GM23338 (cell line): ENCODE results near the gene OR4D6.

Source experiments
- EZH2phosphoT487 ChIP-seq: fragments of 200-600 bp; sonication (generic); IDR thresholded peaks from one replicate; pipeline ENCODE4 v1.8.1; 2018; ENCODE audit warnings: antibody characterized with exemption; ENCODE audit not compliant: unreplicated experiment
- POLR2AphosphoS5 ChIP-seq: IDR thresholded peaks from 2 replicates; pipeline ENCODE4 v1.6.1; 2016; ENCODE audit warnings: antibody characterized with exemption, low read depth
- TF ChIP-seq, protein P1 (sequence below), 2 experiments: fragments of 200-600 bp in 1 of 2; sonication (generic) in 1 of 2; conservative IDR thresholded peaks; 2 replicates each; pipeline versions ENCODE4 v1.5.1 to v1.6.1; 2016 to 2017; ENCODE audit warnings: antibody characterized with exemption in 2 of 2, low read depth in 2 of 2, mild to moderate bottlenecking in 2 of 2, moderate library complexity in 1 of 2

DNA sequence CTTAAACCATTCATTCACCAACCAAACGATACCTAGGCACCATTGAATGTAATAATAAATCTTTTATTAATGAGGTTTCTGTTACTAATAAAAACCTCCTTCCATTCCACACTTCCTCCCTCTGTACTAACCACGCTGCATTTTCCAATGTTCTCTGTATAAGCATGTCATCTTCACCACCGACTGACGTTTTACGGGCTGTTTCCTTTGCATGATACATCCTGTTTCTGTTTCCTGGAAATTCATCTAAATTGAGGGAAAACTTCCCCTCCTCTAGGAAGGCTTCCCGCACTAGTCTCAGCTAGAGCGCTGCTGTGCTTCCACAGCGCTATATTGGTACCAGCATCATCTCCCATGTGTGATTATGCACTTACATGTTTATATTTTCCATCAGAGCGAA, 18.4 kb downstream of the OR4D6 start:
- TF ChIP-seq, protein P1, sequence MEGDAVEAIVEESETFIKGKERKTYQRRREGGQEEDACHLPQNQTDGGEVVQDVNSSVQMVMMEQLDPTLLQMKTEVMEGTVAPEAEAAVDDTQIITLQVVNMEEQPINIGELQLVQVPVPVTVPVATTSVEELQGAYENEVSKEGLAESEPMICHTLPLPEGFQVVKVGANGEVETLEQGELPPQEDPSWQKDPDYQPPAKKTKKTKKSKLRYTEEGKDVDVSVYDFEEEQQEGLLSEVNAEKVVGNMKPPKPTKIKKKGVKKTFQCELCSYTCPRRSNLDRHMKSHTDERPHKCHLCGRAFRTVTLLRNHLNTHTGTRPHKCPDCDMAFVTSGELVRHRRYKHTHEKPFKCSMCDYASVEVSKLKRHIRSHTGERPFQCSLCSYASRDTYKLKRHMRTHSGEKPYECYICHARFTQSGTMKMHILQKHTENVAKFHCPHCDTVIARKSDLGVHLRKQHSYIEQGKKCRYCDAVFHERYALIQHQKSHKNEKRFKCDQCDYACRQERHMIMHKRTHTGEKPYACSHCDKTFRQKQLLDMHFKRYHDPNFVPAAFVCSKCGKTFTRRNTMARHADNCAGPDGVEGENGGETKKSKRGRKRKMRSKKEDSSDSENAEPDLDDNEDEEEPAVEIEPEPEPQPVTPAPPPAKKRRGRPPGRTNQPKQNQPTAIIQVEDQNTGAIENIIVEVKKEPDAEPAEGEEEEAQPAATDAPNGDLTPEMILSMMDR (conservative IDR thresholded peaks at IDR 0.05; ENCODE audit: low read depth in 2 of 2) = no peak
- TF ChIP-seq POLR2AphosphoS5 (no peak), EZH2phosphoT487 (no peak)
